Measurements from ENCODE around the gene MYCBPAP. TPM values are rescaled to one million over a fixed set of nuclear protein-coding genes. Genes with fewer than 3 reads are reported as not detected.
"Not testable (repeated sequence)": the region's sequence is repeated elsewhere in the genome, so short reads cannot be mapped to it uniquely, and the experiment has no call there.

The MYCBPAP gene
- total RNA-seq, 2 donors from 2014 or later, result 0.16 to 0.19 TPM

- H3K27me3 ChIP-seq, result no peaks in the 10 kb centered on the region
- TF ChIP-seq CTCF (IDR thresholded peaks at IDR 0.05), result no peak
- peaks cover 0 to 10% of the 10 kb centered on the region in 2 donors for H3K4me1 ChIP-seq
- no peak for DNase-seq (ENCODE audit: low spot score)
- H3K36me3 ChIP-seq, result no peaks in the 10 kb centered on the region
- H3K9me3 ChIP-seq, result no peaks in the 10 kb centered on the region
- H3K4me3 ChIP-seq, result no peak overlapping the region
- no peak overlapping the region for H3K27ac ChIP-seq
These were observed 33.7 kb upstream of the MYCBPAP start for GRCh38 chr17:50474523-50474922.

- H3K27me3 ChIP-seq, result no peaks in the 10 kb centered on the region
- no peaks in the 10 kb centered on the region for H3K9me3 ChIP-seq
- peaks cover 0 to 17% of the 10 kb centered on the region in 2 donors for H3K4me1 ChIP-seq
- no peaks in the 10 kb centered on the region for H3K36me3 ChIP-seq
- no peak for TF ChIP-seq CTCF (IDR thresholded peaks at IDR 0.05)
- no peak overlapping the region for H3K4me3 ChIP-seq
- no peak overlapping the region for H3K27ac ChIP-seq
- no peak for DNase-seq (ENCODE audit: low spot score)
These were observed 32.9 kb upstream of the MYCBPAP start for GRCh38 chr17:50475362-50475761.

GRCh38 chr17:50475775-50476544, 32.3 kb upstream of the MYCBPAP start:
- DNase-seq (ENCODE audit: low spot score); H3K36me3 ChIP-seq; H3K27me3 ChIP-seq; H3K27ac ChIP-seq; H3K4me3 ChIP-seq; H3K9me3 ChIP-seq: not testable (repeated sequence)
- H3K4me1 ChIP-seq, result peaks cover 0 to 18% of the 10 kb centered on the region in 2 donors

GRCh38 chr17:50476545-50477315, 31.5 kb upstream of the MYCBPAP start:
- H3K9me3 ChIP-seq, result no peaks in the 10 kb centered on the region
- no peak overlapping the region for H3K4me3 ChIP-seq
- no peak for TF ChIP-seq CTCF (IDR thresholded peaks at IDR 0.05)
- H3K27ac ChIP-seq, result no peak overlapping the region
- peaks cover 0 to 18% of the 10 kb centered on the region in 2 donors for H3K4me1 ChIP-seq
- no peak for DNase-seq (ENCODE audit: low spot score)
- no peaks in the 10 kb centered on the region for H3K27me3 ChIP-seq
- H3K36me3 ChIP-seq, result no peaks in the 10 kb centered on the region

- Histone ChIP-seq H3K4me3 (peak overlapping the region in 1 of 2 donors; percentile 69), H3K27ac (peak overlapping the region; percentile 83 to 88), H3K36me3 (peaks cover 5% of the 10 kb centered on the region), H3K9me3 (no peaks in the 10 kb centered on the region), H3K27me3 (no peaks in the 10 kb centered on the region), H3K4me1 (peaks cover 0 to 27% of the 10 kb centered on the region in 2 donors)
- no peak for TF ChIP-seq CTCF (IDR thresholded peaks at IDR 0.05)
- no peak for DNase-seq (ENCODE audit: low spot score)
These were observed 30.3 kb upstream of the MYCBPAP start for GRCh38 chr17:50477976-50478375.
